GM23338 (cell line): ENCODE results near the gene DOCK1.

Source experiments
- CREB1 ChIP-seq: fragments of 250-450 bp; sonication (Bioruptor Pico); IDR thresholded peaks from 2 replicates; pipeline ENCODE4 v1.5.0; 2020; ENCODE audit warnings: low read depth, mild to moderate bottlenecking, moderate library complexity
- CTCF ChIP-seq, 2 experiments: fragments of 200-600 bp in 1 of 2; sonication (generic) in 1 of 2; conservative IDR thresholded peaks; 2 replicates each; pipeline versions ENCODE4 v1.5.1 to v1.6.1; 2016 to 2017; ENCODE audit warnings: antibody characterized with exemption in 2 of 2, low read depth in 2 of 2, mild to moderate bottlenecking in 2 of 2, moderate library complexity in 1 of 2
- ETS1 ChIP-seq: IDR thresholded peaks from 2 replicates; pipeline ENCODE4 v1.6.1; 2016; ENCODE audit warnings: antibody characterized with exemption
- EZH2 ChIP-seq: fragments of 200-600 bp; sonication (generic); IDR thresholded peaks from one replicate; pipeline ENCODE4 v1.8.0; 2017; ENCODE audit warnings: antibody characterized with exemption, mild to moderate bottlenecking, low read depth; ENCODE audit not compliant: unreplicated experiment
- EZH2phosphoT487 ChIP-seq: fragments of 200-600 bp; sonication (generic); IDR thresholded peaks from one replicate; pipeline ENCODE4 v1.8.1; 2018; ENCODE audit warnings: antibody characterized with exemption; ENCODE audit not compliant: unreplicated experiment
- JUNB ChIP-seq: IDR thresholded peaks from one replicate; pipeline ENCODE4 v1.6.1; 2016; ENCODE audit warnings: antibody characterized with exemption; ENCODE audit not compliant: unreplicated experiment
- NANOG ChIP-seq: IDR thresholded peaks from 2 replicates; pipeline ENCODE4 v1.6.1; 2016; ENCODE audit warnings: antibody characterized with exemption, borderline replicate concordance
- POLR2AphosphoS5 ChIP-seq: IDR thresholded peaks from 2 replicates; pipeline ENCODE4 v1.6.1; 2016; ENCODE audit warnings: antibody characterized with exemption, low read depth
- REST ChIP-seq: IDR thresholded peaks from one replicate; pipeline ENCODE4 v1.6.1; 2018; ENCODE audit warnings: antibody characterized with exemption; ENCODE audit not compliant: unreplicated experiment
- ZNF114 ChIP-seq: fragments of 250-450 bp; sonication (Bioruptor Pico); IDR thresholded peaks from 2 replicates; pipeline ENCODE4 v1.5.0; 2020; ENCODE audit warnings: mild to moderate bottlenecking, moderate library complexity
- ZNF331 ChIP-seq: fragments of 250-450 bp; sonication (Bioruptor Pico); IDR thresholded peaks from 2 replicates; pipeline ENCODE4 v1.5.0; 2020; ENCODE audit warnings: low read depth, mild to moderate bottlenecking, moderate library complexity
- ZNF462 ChIP-seq: fragments of 250-450 bp; sonication (Bioruptor Pico); IDR thresholded peaks from 2 replicates; pipeline ENCODE4 v1.5.0; 2020; ENCODE audit warnings: mild to moderate bottlenecking, moderate library complexity

- TF ChIP-seq CTCF (conservative IDR thresholded peaks at IDR 0.05; ENCODE audit: low read depth in 2 of 2) (no peak), POLR2AphosphoS5 (no peak), ETS1 (no peak), EZH2 (no peak), EZH2phosphoT487 (no peak), CREB1 (CRISPR knock-in tag) (no peak), REST (no peak), JUNB (no peak), ZNF114 (no peak), ZNF331 (CRISPR knock-in tag) (no peak), NANOG (no peak), ZNF462 (CRISPR knock-in tag) (no peak)
Observed at GRCh38 chr10:126959906-126960685, 54.9 kb downstream of the DOCK1 start.
